Loucy (cell line): ENCODE results near the gene NSD2.

Experiments
- H2AFZ ChIP-seq: fragments of 200-600 bp; sonication (generic); 2 replicates; pipeline ENCODE4 v1.6.0; 2016; ENCODE audit warnings: antibody characterized with exemption, mild to moderate bottlenecking, low read length, moderate library complexity
- H3F3A ChIP-seq: fragments of 200-600 bp; 2 replicates; pipeline ENCODE4 v1.6.0; 2016; ENCODE audit warnings: antibody characterized with exemption, low read depth, mild to moderate bottlenecking
- H3K27me3 ChIP-seq: fragments of 200-600 bp; sonication (generic); 2 replicates; pipeline ENCODE4 v1.6.1; 2014; ENCODE audit warnings: low read length, mild to moderate bottlenecking; ENCODE audit not compliant: insufficient read depth, poor library complexity, severe bottlenecking
- H3K36me3 ChIP-seq: fragments of 200-600 bp; sonication (generic); 2 replicates; pipeline ENCODE4 v1.6.1; 2016; ENCODE audit warnings: low read length; ENCODE audit not compliant: insufficient read depth
- H3K4me1 ChIP-seq: fragments of 200-600 bp; sonication (generic); 2 replicates; pipeline ENCODE4 v1.5.1; 2014; ENCODE audit warnings: low read length, mild to moderate bottlenecking; ENCODE audit not compliant: insufficient read depth, poor library complexity, severe bottlenecking
- H3K4me2 ChIP-seq: fragments of 200-600 bp; sonication (generic); 2 replicates; pipeline ENCODE4 v1.6.0; 2014; ENCODE audit warnings: antibody characterized with exemption, low read length, low read depth, mild to moderate bottlenecking; ENCODE audit not compliant: poor library complexity, severe bottlenecking
- H3K4me3 ChIP-seq: fragments of 200-600 bp; sonication (generic); 2 replicates; pipeline ENCODE4 v1.5.1; 2014; ENCODE audit warnings: low read length, mild to moderate bottlenecking, mixed read lengths; ENCODE audit not compliant: poor library complexity, severe bottlenecking
- H3K79me2 ChIP-seq: fragments of 200-600 bp; sonication (generic); 2 replicates; pipeline ENCODE4 v1.6.1; 2014; ENCODE audit warnings: low read length; ENCODE audit not compliant: insufficient read depth
- H3K9ac ChIP-seq: fragments of 200-600 bp; sonication (generic); 2 replicates; pipeline ENCODE4 v1.6.0; 2014; ENCODE audit warnings: mild to moderate bottlenecking, low read depth, low read length, moderate library complexity; ENCODE audit not compliant: poor library complexity, severe bottlenecking
- H3K9me2 ChIP-seq: fragments of 200-600 bp; sonication (generic); replicated peaks from 2 replicates; pipeline ENCODE4 v1.6.1; 2016; ENCODE audit warnings: low read depth, low read length, mixed read lengths
- H3K9me3 ChIP-seq: fragments of 200-600 bp; sonication (generic); 2 replicates; pipeline ENCODE4 v1.6.1; 2014; ENCODE audit warnings: mild to moderate bottlenecking, antibody characterized with exemption, low read length, low read depth; ENCODE audit not compliant: insufficient read depth
- H4K20me1 ChIP-seq: fragments of 200-600 bp; sonication (generic); 2 replicates; pipeline ENCODE4 v1.6.0; 2014; ENCODE audit warnings: antibody characterized with exemption, low read length, mild to moderate bottlenecking; ENCODE audit not compliant: insufficient read depth, poor library complexity, severe bottlenecking
- EZH2phosphoT487 ChIP-seq: fragments of 200-600 bp; IDR thresholded peaks from 2 replicates; pipeline ENCODE4 v1.6.1; 2018; ENCODE audit warnings: antibody characterized with exemption, mild to moderate bottlenecking, moderate library complexity, borderline replicate concordance
- TF ChIP-seq, protein P1 (sequence below): fragments of 200-600 bp; sonication (generic); conservative IDR thresholded peaks from 2 replicates; pipeline ENCODE4 v1.5.1; 2014; ENCODE audit warnings: mild to moderate bottlenecking, antibody characterized with exemption, low read length

Gene NSD2

DNA sequence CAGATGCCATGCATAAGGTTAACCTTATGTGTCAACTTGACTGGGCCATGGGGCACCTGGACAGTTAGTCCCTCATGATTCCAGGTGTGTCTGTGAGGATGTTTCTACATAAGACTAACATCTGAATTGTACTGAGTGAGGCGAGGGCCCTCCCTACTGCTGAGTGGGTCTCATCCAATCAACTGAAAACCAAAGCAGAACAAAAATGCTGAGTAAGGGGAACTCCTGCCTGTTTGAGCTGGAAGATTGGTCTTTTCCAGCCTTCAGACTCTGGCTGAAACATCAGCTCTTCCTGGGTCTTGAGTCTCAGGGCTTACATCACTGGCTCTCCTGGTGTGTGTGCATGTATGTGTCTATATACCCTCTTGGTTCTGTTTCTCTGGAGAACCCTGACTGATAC is 123.7 kb downstream of the NSD2 start:
- Histone ChIP-seq H3K9ac (no peak overlapping the region), H3K9me2 (no peaks in the 10 kb centered on the region), H3F3A (no peaks in the 10 kb centered on the region), H2AFZ (no peak overlapping the region), H3K4me1 (no peaks in the 10 kb centered on the region), H3K4me3 (no peak overlapping the region), H4K20me1 (peaks cover 45% of the 10 kb centered on the region), H3K9me3 (no peaks in the 10 kb centered on the region; the same call in 1 of the 2 replicates), H3K4me2 (no peak overlapping the region), H3K27me3 (no peaks in the 10 kb centered on the region), H3K36me3 (peaks cover 19% of the 10 kb centered on the region; the same call in 1 of the 2 replicates), H3K79me2 (peaks cover 94% of the 10 kb centered on the region)
- TF ChIP-seq, protein P1, sequence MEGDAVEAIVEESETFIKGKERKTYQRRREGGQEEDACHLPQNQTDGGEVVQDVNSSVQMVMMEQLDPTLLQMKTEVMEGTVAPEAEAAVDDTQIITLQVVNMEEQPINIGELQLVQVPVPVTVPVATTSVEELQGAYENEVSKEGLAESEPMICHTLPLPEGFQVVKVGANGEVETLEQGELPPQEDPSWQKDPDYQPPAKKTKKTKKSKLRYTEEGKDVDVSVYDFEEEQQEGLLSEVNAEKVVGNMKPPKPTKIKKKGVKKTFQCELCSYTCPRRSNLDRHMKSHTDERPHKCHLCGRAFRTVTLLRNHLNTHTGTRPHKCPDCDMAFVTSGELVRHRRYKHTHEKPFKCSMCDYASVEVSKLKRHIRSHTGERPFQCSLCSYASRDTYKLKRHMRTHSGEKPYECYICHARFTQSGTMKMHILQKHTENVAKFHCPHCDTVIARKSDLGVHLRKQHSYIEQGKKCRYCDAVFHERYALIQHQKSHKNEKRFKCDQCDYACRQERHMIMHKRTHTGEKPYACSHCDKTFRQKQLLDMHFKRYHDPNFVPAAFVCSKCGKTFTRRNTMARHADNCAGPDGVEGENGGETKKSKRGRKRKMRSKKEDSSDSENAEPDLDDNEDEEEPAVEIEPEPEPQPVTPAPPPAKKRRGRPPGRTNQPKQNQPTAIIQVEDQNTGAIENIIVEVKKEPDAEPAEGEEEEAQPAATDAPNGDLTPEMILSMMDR = no peak
- TF ChIP-seq EZH2phosphoT487 = no peak

DNA sequence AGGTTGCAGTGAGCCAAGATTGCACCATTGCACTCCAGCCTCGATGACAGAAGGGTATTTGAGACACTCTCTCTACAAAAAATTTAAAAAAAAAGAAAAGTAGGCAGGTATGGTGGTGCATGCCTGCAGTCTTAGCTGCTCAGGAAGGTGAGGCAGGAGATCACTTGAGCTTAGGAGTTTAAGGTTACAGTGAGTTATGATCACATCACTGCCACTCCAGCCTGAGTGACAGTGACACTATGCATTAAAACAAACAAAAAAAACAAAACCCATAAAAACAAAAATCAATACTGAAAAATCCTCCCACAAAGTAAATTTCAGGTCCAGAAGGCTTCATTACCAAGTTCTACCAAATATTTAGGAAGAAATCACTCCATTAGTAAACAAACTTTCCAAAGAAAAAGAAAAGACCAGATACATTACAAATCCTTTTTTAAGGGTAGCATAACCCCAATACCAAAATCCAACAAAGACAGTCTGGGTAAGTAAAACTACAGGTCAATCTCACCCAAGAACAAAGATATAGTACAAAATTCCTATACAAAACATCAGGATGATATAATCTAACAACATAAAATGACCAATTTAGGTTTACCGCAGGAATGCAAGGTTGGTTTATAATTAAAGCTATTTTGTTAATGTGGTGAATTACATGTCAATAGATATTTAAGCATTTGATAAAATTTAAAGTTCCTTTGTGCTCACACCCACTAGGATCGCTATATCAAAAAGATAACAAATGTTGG is 125.8 kb downstream of the NSD2 start:
- no peaks in the 10 kb centered on the region; the same call in 1 of the 2 replicates for H3K9me3 ChIP-seq
- no peaks in the 10 kb centered on the region for H3K4me1 ChIP-seq
- peaks cover 41% of the 10 kb centered on the region for H4K20me1 ChIP-seq
- no peak overlapping the region for H3K4me2 ChIP-seq
- H3K4me3 ChIP-seq = no peak overlapping the region
- no peaks in the 10 kb centered on the region for H3F3A ChIP-seq
- H2AFZ ChIP-seq = no peak overlapping the region
- H3K27me3 ChIP-seq = no peaks in the 10 kb centered on the region
- H3K9me2 ChIP-seq = no peaks in the 10 kb centered on the region
- peaks cover 95% of the 10 kb centered on the region for H3K79me2 ChIP-seq
- H3K9ac ChIP-seq = no peak overlapping the region
- H3K36me3 ChIP-seq = no peaks in the 10 kb centered on the region
- TF ChIP-seq, protein P1 = no peak
- TF ChIP-seq EZH2phosphoT487 = no peak

DNA sequence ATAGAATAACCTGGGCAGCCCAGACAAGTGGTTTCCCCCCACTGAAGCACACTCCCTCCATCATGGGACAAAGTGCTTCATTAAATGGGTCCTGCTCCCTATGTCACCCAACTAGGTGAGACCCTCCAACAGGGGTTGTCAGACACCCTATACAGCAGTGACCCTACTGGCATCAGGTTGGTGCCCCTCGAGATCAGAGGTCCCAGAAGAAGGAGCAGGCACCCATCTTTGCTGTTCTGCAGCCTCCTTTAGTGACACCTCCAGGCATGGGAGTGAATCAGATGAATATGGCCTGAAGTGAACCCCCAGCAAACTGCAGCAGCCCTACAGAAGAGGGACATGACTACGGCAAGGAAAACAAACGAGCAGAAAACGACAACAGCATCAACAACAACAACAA is 126.5 kb downstream of the NSD2 start:
- Histone ChIP-seq H3K79me2 (peaks cover 95% of the 10 kb centered on the region), H3K27me3 (no peaks in the 10 kb centered on the region), H3K4me3 (no peak overlapping the region), H4K20me1 (peaks cover 42% of the 10 kb centered on the region), H2AFZ (no peak overlapping the region), H3F3A (no peaks in the 10 kb centered on the region), H3K9ac (no peak overlapping the region), H3K4me2 (no peak overlapping the region), H3K36me3 (no peaks in the 10 kb centered on the region), H3K9me3 (no peaks in the 10 kb centered on the region; the same call in 1 of the 2 replicates), H3K4me1 (no peaks in the 10 kb centered on the region), H3K9me2 (no peaks in the 10 kb centered on the region)
- no peak for TF ChIP-seq EZH2phosphoT487
- TF ChIP-seq, protein P1 = no peak
